HG02852 (cell line): ENCODE results near the gene LILRB4.
"Not testable (repeated sequence)": the region's sequence is repeated elsewhere in the genome, so short reads cannot be mapped to it uniquely, and the experiment has no call there.

Experiments used
- ATAC-seq: cut with Tn5 transposase; IDR thresholded peaks from one replicate; pipeline ENCODE4 v1.9.1; 2021; ENCODE audit warnings: mild to moderate bottlenecking, moderate library complexity; ENCODE audit not compliant: unreplicated experiment

The LILRB4 gene

DNA sequence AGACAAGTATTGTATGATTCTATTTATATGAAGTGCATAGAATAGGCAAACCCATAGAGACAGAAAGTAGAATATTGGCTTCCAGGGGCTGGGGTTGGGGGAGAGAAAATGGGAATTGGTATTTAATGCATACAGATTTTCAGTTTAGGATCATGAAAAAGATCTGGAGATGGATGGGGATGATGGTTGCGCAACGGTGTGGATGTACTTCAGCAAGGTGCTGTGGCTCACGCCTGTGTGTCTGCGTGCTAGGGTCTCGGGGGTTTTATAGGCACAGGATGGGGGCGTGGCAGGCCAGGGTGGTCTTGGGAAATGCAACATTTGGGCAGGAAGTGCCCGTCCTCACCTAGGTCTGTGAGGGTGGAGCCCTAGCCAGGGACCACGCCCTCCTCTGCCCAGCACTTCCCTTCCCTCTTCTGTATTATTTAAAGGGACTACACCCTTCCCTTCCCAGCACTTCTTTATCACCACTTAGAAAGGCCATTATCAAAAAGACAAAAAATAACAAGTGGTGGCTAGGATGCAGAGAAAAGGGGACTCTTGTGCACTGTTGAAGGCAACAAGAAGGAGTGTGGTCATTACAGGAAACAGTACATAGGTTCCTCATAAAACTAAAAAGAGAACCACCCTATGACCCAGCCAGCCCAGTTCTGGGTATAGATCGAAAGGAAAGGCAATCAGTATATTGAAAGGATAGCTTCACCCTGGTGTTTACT lies 29.0 kb downstream of the LILRB4 start:
- ATAC-seq: no peak

DNA sequence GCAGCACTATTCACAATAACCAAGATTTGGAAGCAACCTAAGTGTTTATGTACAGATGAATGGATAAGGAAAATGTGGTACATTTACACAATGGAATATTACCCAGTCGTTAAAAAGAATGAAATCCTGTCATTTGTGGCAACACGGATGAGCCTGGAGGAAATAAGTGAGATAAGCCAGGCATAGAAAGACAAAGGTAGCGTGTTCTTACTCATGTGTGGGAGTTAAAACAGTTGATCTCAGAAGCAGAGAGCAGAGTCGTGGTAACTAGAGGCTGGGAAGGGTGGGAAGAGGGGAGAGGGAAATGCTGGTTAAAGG lies 29.5 kb downstream of the LILRB4 start:
- ATAC-seq: no peak

DNA sequence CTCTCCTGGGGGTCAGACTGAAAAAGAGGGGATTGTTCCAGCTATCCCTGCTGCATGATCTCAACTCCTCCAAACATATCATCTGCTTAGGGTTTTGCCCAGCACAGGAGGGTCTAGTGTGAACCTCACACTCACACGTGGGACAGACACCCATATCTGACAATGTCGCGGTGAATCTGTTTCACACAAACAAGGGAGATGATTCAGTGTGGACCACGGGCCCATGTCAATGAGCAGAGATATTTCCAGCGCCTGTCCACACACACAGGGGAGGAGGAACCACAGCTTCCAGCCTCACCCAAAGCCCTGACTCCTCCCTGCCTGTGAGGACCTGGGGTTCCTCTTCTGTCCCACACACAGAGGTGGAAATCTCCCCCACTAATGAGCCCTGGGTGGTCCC lies 31.9 kb downstream of the LILRB4 start:
- ATAC-seq: no peak

DNA sequence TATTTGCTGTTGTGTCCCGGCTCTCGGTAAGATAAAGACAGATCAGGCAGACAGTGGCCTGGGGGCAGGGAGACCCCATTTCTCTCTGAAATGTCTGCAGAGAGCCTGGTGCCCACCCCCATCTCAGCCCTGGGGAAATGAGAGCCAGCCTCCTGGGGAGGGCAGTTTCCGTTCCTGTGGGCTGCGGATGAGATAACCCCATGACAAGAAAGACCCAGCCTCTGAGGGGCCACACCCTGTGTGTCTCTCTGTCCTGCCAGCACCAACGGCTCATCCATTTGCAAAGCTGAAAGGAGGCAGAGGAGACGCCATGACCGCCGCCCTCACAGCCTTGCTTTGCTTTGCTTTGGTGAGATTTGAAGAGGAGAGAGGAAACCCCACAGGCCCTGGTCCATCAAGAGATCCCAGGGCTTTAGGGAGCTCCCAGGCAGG lies 33.3 kb downstream of the LILRB4 start:
- no peak for ATAC-seq

DNA sequence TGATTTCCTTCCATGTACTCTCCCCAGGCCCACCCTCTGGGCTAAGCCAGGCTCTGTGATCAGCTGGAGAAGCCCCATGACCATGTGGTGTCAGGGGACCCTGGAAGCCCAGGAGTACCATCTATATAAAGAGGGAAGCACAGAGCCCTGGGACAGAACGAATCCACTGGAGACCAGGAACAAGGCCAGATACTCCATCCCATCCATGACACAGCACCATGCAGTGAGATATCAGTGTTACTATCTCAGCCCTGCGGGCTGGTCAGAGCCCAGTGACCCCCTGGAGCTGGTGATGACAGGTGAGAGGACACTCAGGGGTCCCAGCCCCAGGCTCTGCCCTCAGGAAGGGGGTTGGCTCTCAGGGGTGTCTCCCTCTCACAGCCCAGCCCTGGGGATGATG lies 34.0 kb downstream of the LILRB4 start:
- ATAC-seq: no peak

DNA sequence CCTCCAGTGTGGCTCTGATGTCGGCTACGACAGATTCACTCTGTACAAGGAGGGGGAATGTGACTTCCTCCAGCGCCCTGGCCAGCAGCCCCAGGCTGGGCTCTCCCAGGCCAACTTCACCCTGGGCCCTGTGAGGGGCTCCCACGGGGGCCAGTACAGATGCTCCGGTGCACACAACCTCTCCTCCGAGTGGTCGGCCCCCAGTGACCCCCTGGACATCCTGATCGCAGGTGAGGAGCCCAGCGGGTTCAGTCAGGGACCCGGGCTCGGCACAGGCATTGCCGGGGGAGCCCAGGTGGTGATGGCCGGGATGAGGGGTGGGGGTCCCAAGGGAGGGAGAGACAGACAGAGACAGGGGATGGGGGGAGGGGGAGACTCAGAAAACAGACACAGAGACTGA lies 34.9 kb downstream of the LILRB4 start:
- ATAC-seq: not testable (repeated sequence)

DNA sequence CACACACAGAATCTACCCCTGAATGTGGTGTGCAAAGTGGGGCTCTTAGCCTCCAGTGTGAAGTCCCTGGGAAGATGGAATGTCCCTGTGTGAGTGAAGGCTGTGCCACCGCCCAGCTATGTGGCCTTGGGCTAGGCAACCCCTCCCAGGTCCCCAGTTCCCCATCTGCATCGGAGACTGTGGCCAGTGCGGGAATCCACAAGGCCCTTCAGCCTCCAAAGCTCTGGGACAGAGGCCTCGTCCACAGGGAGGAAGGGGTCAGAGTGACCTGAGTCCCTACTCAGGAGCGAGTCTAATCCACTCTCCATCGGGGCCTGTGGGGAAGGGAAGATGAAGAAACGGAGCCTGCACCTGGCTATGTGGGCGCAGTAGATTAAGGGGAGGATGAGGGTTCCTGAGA lies 42.1 kb downstream of the LILRB4 start:
- ATAC-seq: no peak

DNA sequence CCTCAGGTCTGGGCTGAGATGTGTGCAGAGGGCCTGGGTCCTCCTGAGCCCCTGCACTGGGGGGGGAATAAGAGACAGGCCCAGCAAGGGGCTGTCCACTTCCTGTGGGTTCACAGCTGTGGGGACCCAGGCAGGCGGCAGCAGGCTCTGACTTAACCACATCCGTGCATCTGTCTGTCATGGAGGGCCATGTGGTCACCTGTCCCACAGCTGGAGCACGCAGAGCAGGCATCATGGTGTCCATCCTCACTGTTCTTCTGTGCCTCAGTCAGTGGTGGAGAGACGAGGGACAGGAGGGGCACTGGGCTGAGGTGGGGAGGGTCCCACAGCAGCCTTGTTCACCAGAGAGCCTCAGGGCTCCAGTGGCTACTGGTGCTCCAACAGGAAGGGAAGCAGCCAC lies 45.2 kb downstream of the LILRB4 start:
- ATAC-seq: no peak

DNA sequence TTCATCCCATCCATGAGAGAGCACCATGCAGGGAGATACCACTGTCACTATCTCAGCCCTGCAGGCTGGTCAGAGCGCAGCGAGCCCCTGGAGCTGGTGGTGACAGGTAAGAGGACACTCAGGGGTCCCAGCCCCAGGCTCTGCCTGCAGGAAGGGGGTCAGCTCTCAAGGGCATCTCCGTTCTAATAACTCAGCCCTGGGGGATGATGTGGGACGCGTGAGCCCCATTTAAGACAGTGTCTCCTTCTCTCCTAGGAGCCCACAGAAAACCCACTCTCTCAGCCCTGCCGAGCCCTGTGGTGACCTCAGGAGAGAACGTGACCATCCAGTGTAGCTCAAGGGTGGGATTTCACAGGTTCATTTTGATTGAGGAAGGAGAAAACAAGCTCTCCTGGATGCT lies 46.0 kb downstream of the LILRB4 start:
- no peak for ATAC-seq

DNA sequence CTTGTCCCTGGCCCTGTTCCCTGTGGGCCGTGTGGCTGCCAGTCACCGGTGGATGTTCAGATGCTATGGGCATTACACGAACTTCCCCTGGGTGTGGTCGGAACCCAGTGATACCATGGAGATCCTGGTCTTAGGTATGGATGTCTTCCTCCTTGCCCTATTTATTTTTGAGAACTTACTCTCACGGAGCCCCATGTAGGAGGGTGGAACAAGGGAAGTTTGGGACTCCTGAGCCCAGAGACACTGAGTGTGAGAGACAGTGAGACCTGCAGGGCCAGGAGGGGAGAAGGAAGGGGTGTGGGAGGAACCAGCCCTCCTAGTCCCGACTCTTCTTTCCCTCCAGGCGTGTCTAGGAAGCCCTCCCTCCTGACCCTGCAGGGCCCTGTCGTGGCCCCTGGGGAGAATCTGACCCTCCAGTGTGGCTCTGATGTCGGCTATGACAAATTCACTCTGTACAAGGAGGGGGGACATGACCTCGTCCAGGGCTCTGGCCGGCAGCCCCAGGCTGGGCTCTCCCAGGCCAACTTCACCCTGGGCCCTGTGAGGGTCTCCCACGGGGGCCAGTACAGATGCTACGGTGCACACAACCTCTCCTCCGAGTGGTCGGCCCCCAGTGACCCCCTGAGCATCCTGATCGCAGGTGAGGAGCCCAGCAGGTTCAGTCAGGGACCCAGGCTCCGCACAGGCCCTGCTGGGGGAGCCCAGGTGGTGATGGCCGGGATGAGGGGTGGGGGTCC lies 46.6 kb downstream of the LILRB4 start:
- no peak for ATAC-seq

DNA sequence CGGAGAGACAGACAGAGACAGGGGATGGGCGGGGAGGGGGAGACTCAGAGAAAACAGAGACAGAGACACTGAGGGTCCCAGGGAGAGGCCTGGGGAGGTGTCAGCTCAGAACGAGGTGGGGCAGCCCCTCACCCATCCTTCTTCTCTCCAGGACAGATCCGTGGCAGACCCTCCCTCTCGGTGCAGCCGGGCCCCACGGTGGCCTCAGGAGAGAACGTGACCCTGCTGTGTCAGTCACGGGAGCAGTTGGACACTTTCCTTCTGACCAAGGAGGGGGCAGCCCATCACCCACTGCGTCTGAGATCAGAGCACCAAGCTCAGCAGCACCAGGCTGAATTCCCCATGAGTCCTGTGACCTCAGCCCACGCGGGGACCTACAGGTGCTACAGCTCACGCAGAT lies 47.2 kb downstream of the LILRB4 start:
- ATAC-seq: not testable (repeated sequence)
